ENCODE measurements around the gene CLDN9.

The CLDN9 gene

DNA sequence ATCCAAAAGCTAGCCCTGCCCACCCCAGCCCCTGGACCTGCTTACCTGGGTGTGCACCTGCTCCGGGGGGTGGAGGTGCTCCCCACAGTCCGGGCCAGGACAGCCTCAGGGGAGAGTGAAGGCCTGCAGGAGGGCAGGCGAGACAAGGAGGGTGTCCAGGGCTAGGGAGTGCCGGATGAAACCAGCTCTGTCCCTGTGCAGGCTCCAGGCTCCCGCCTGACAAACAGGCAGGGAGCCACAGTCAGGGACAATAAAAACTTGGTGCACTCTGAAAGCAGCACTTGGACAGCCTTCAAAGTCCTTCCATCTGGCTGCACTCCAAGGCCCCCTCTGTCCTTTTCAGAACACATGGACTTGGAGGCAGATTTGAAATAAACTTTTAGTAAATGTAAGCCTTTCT lies 39.6 kb upstream of the CLDN9 start:
- H3K9ac ChIP-seq (ENCODE audit: insufficient read length) = no peak overlapping the region
- H3K27ac ChIP-seq = peak overlapping the region; percentile 51; the same call in 1 of the 2 replicates
- peak; percentile 43 for TF ChIP-seq POLR2AphosphoS5 (IDR thresholded peaks at IDR 0.05; ENCODE audit: borderline replicate concordance, low read depth, low read length)
- TF ChIP-seq EZH2 (IDR thresholded peaks at IDR 0.05) = no peak
- no peak for TF ChIP-seq FOXP2 (optimal IDR thresholded peaks at IDR 0.05; ENCODE audit: control extremely low read depth, extremely low read length, insufficient read depth)
- H3K9me3 ChIP-seq (ENCODE audit: low read depth, low read length) = no peaks in the 10 kb centered on the region
- H3K36me3 ChIP-seq (ENCODE audit: insufficient read depth, low read length) = peaks cover 20% of the 10 kb centered on the region; the same call in 1 of the 2 replicates
- no peak for DNase-seq (ENCODE audit: low read depth, low spot score)
- no peak overlapping the region for H3K4me3 ChIP-seq

DNA sequence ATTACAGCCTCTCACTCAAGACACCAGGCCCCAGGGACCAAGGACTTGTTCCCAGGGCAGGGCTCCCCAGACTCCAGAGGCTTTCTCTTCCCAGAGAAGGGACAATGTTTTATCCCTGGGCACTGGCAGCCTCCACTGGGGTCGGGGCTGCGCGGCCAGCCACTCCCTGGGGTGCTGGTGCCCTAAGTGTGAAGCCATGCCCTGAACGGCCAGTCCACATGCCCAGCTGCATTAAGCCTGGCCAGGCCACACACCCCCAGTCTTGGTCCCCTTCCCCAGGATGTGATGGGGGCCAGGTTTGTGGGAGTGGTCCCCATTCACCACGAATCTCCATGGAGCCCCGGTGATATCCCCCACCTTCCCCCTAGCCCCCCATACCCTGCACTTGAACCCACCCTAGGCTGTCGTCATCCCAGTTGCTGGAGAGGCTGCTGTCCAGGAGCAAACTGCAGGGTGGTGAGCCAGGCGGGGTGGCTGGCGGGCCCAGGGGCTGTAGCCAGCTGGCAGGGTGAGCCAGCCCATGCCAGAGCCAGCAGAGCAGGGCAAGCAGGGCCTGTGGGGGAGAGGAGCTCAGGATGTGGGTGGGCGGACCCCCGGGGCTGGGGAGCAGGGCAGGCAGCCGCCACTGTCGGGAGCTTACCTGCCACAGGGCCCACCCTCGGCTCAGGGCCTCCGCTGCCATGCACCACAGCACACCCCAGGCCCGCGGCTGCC lies 39.0 kb upstream of the CLDN9 start:
- no peaks in the 10 kb centered on the region for H3K9me3 ChIP-seq (ENCODE audit: low read depth, low read length)
- no peak overlapping the region for H3K4me3 ChIP-seq
- no peak for DNase-seq (ENCODE audit: low read depth, low spot score)
- peaks cover 20% of the 10 kb centered on the region; the same call in 1 of the 2 replicates for H3K36me3 ChIP-seq (ENCODE audit: insufficient read depth, low read length)
- TF ChIP-seq POLR2AphosphoS5 (IDR thresholded peaks at IDR 0.05; ENCODE audit: borderline replicate concordance, low read depth, low read length) (peak; percentile 1; the same call in 1 of the 2 replicates), FOXP2 (optimal IDR thresholded peaks at IDR 0.05; ENCODE audit: control extremely low read depth, extremely low read length, insufficient read depth) (no peak), EZH2 (IDR thresholded peaks at IDR 0.05) (no peak)
- no peak overlapping the region for H3K9ac ChIP-seq (ENCODE audit: insufficient read length)
- H3K27ac ChIP-seq = peak overlapping the region; percentile 51; the same call in 1 of the 2 replicates

DNA sequence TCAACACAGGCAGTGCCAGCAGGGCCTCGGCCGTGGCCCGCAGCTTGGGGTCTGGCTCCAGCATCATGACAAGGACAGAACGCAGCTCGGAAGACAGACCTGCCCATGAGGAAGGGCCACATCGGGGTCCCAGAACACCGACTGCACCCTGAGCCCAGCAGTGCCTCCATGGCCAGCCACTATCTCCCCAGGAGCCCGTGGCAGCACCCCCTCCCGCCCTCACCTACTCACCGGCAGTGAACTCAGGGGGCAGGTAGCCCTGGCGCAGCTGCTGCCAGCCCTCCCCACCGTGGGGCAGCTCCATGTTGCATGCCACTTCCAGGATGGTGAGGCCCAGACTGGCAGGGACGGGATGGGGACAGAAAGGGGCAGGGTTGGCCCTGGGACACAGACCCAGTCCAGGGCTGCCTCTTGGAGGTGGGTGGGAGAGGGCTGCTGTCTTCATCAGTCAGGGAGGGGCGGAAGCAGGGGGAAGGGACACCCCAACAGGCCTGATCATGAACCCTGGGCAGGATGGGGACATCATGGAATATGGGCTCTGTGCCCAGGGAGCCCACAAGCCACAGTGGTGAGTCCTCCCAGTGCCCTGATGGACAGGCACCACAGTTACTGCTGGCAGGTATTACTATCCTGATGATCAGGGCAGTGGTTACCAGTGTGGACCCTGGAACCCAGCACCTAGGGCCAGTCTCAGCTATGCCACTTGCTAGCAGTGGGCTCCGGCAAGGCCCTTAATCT lies 38.2 kb upstream of the CLDN9 start:
- Histone ChIP-seq H3K36me3 (ENCODE audit: insufficient read depth, low read length) (peaks cover 20% of the 10 kb centered on the region; the same call in 1 of the 2 replicates), H3K9ac (ENCODE audit: insufficient read length) (no peak overlapping the region), H3K27ac (no peak overlapping the region), H3K9me3 (ENCODE audit: low read depth, low read length) (no peaks in the 10 kb centered on the region), H3K4me3 (no peak overlapping the region)
- DNase-seq (ENCODE audit: low read depth, low spot score) = no peak
- TF ChIP-seq FOXP2 (optimal IDR thresholded peaks at IDR 0.05; ENCODE audit: control extremely low read depth, extremely low read length, insufficient read depth) (no peak), POLR2AphosphoS5 (IDR thresholded peaks at IDR 0.05; ENCODE audit: borderline replicate concordance, low read depth, low read length) (no peak), EZH2 (IDR thresholded peaks at IDR 0.05) (no peak)

DNA sequence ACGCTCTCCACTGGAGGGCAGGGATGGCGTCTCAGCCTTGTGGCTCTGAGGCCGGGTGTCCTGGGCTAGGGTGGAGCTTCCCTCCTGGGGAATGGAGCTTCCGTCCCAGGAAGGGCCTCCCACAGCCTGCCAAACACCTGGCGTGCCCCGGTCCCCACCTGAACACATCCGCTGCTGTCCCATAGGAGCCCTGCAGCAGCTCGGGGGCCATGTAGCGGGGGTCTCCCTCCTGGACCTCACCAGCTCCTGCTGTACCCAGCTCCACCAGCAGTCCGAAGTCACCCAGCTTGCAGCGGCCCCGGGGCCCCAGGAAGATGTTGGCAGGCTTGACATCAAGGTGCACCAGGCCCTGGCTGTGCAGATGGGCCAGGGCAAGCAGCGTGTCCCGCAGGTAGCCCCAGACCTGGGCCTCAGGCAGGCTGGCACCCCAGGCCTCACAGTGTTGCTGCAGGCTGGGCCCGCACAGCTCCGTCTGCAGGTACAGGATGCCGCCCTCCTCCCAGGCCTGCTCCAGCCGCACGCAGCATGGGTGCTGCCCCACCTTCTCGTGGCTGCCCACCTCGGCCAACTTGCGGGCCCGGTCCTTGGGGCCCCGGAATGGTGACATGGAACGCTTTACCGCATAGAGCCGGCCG lies 37.4 kb upstream of the CLDN9 start:
- no peak for TF ChIP-seq FOXP2 (optimal IDR thresholded peaks at IDR 0.05; ENCODE audit: control extremely low read depth, extremely low read length, insufficient read depth)
- no peak for TF ChIP-seq EZH2 (IDR thresholded peaks at IDR 0.05)
- TF ChIP-seq POLR2AphosphoS5 (IDR thresholded peaks at IDR 0.05; ENCODE audit: borderline replicate concordance, low read depth, low read length) = no peak
- Histone ChIP-seq H3K4me3 (no peak overlapping the region), H3K27ac (no peak overlapping the region)

DNA sequence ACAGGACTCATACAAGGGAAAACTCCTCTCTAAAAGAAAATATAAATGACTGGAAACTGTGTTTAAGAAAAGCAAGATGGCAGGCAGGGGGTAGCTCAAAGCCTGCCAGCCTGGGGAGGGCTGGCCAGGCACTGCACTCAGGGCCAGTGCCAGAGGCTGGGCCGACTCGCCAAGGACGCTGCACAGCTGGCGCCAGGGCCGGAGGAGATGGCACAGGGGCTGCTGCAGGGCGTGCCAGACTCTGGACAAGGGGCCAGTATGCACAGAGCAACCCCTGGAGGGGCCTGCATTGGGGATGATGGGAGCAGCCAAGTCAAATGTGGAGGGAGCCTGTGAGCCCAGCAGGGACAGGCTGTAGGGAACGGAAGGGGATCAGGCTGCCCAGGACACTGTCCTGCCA lies 36.5 kb upstream of the CLDN9 start:
- H3K4me3 ChIP-seq = no peak overlapping the region
- no peaks in the 10 kb centered on the region for H3K9me3 ChIP-seq (ENCODE audit: low read depth, low read length)
- no peak overlapping the region for H3K27ac ChIP-seq
- TF ChIP-seq POLR2AphosphoS5 (IDR thresholded peaks at IDR 0.05; ENCODE audit: borderline replicate concordance, low read depth, low read length) (no peak), EZH2 (IDR thresholded peaks at IDR 0.05) (no peak), FOXP2 (optimal IDR thresholded peaks at IDR 0.05; ENCODE audit: control extremely low read depth, extremely low read length, insufficient read depth) (no peak)
- peaks cover 20% of the 10 kb centered on the region; the same call in 1 of the 2 replicates for H3K36me3 ChIP-seq (ENCODE audit: insufficient read depth, low read length)
- H3K9ac ChIP-seq (ENCODE audit: insufficient read length) = no peak overlapping the region
- no peak for DNase-seq (ENCODE audit: low read depth, low spot score)

More for the DNA sequence above, 37.4 kb upstream of the CLDN9 start:
- peaks cover 20% of the 10 kb centered on the region; the same call in 1 of the 2 replicates for H3K36me3 ChIP-seq (ENCODE audit: insufficient read depth, low read length)
- H3K9ac ChIP-seq (ENCODE audit: insufficient read length) = no peak overlapping the region
- no peaks in the 10 kb centered on the region for H3K9me3 ChIP-seq (ENCODE audit: low read depth, low read length)
- DNase-seq (ENCODE audit: low read depth, low spot score) = no peak

DNA sequence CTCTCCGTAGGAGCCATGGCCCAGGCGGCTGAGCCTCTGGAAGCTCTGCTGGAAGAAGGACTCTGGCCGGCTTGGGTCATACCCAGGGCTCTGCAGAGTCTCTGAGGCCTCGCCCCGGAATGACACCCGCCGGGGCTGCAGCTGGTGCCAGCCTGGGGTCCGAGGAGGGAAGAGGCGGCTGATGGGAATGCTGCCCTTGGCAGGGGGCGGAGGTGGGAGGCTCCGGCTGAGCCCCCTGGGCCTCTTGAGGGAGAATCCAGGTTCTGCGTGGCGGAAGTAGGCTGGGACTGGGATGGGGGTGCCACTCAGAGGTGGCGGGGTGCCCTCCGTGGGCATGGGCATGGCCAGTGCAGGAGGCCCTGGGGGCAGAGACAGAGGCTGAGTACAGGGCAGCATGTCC lies 36.0 kb upstream of the CLDN9 start:
- no peak overlapping the region for H3K4me3 ChIP-seq
- no peaks in the 10 kb centered on the region for H3K9me3 ChIP-seq (ENCODE audit: low read depth, low read length)
- no peak for DNase-seq (ENCODE audit: low read depth, low spot score)
- TF ChIP-seq EZH2 (IDR thresholded peaks at IDR 0.05) (no peak), POLR2AphosphoS5 (IDR thresholded peaks at IDR 0.05; ENCODE audit: borderline replicate concordance, low read depth, low read length) (no peak), FOXP2 (optimal IDR thresholded peaks at IDR 0.05; ENCODE audit: control extremely low read depth, extremely low read length, insufficient read depth) (no peak)
- peaks cover 20% of the 10 kb centered on the region; the same call in 1 of the 2 replicates for H3K36me3 ChIP-seq (ENCODE audit: insufficient read depth, low read length)
- H3K27ac ChIP-seq = no peak overlapping the region
- H3K9ac ChIP-seq (ENCODE audit: insufficient read length) = no peak overlapping the region

DNA sequence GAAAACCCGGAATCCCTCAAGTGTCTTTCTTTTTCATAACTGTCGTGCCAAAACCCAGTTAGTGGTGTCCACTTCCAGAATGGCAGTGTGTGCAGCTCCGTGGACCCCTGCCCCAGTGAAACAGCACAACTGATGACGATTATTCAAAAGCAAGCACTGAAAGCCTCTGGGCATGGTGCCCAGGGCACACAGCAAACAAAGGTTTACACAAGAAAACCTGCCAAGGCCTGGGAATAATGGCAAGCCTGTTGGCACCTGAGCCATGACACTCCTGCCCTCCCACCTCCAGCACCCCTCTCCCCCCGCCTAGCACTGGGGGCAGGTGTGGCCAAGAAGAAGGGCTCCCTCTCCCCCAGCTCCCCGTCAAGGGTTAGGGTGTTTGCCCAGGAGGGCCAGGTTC lies 35.3 kb upstream of the CLDN9 start:
- no peak for DNase-seq (ENCODE audit: low read depth, low spot score)
- H3K9ac ChIP-seq (ENCODE audit: insufficient read length) = no peak overlapping the region
- peaks cover 17% of the 10 kb centered on the region; the same call in 1 of the 2 replicates for H3K36me3 ChIP-seq (ENCODE audit: insufficient read depth, low read length)

More for the DNA sequence above, 35.3 kb upstream of the CLDN9 start:
- H3K4me3 ChIP-seq = no peak overlapping the region
- H3K9me3 ChIP-seq (ENCODE audit: low read depth, low read length) = no peaks in the 10 kb centered on the region
- H3K27ac ChIP-seq = no peak overlapping the region
- TF ChIP-seq FOXP2 (optimal IDR thresholded peaks at IDR 0.05; ENCODE audit: control extremely low read depth, extremely low read length, insufficient read depth) (no peak), EZH2 (IDR thresholded peaks at IDR 0.05) (no peak), POLR2AphosphoS5 (IDR thresholded peaks at IDR 0.05; ENCODE audit: borderline replicate concordance, low read depth, low read length) (no peak)
